B cell (primary cell): ENCODE data around the gene GTF3C4. TPM values are rescaled to one million over a fixed set of nuclear protein-coding genes. Genes with fewer than 3 reads are reported as not detected.

ENCODE experiments used
- ATAC-seq: fragments of 200-7000 bp; cut with Tn5 transposase; one replicate; pipeline ENCODE4 v1.10.0; 2021; ENCODE audit warnings: low read depth, mild to moderate bottlenecking, moderate number of reproducible peaks, moderate library complexity
- CTCF ChIA-PET: fragments of 350-600 bp; sonication (Branson Sonifier 250); formaldehyde crosslinking; loops from one replicate; lab custom pipeline; 2021; ENCODE audit warnings: antibody characterized with exemption, inconsistent platforms; lab: Charles Lee
- POLR2A ChIA-PET: fragments of 350-600 bp; sonication (Branson Sonifier 250); formaldehyde crosslinking; loops from one replicate; lab custom pipeline; 2021; ENCODE audit warnings: antibody characterized with exemption; lab: Charles Lee
- DNase-seq: peaks from one replicate; pipeline ENCODE4 v3.0.0; 2013
- H2AFZ ChIP-seq: 2 replicates; pipeline ENCODE4 v1.6.1; 2012; ENCODE audit warnings: mild to moderate bottlenecking, low read depth, low read length; ENCODE audit not compliant: insufficient read depth, poor library complexity, severe bottlenecking
- H3K27ac ChIP-seq, 2 donors: 1 replicate in 1 of 2; 2 replicates in 1 of 2; pipeline ENCODE4 v1.5.1; 2012 to 2013; ENCODE audit warnings: low read length in 2 of 2, mild to moderate bottlenecking in 2 of 2, moderate library complexity in 1 of 2
- H3K27me3 ChIP-seq, 4 experiments: fragments of 200-600 bp in 1 of 4; sonication (generic) in 1 of 4; replicated peaks in 1 of 4; 1 replicate in 2 of 4; 2 replicates in 2 of 4; pipeline versions ENCODE4 v1.6.1 to v1.7.0; 2013 to 2016; ENCODE audit warnings: low read length in 3 of 4, mild to moderate bottlenecking in 2 of 4, mixed read lengths in 1 of 4, moderate library complexity in 1 of 4; ENCODE audit not compliant: insufficient read depth in 4 of 4, control insufficient read depth in 3 of 4; ENCODE audit errors: control extremely low read depth in 1 of 4
- H3K36me3 ChIP-seq, 2 experiments: replicated peaks in 1 of 2; 1 replicate in 1 of 2; 2 replicates in 1 of 2; pipeline versions ENCODE4 v1.6.1 to v1.7.1; 2013; ENCODE audit warnings: low read length in 1 of 2; ENCODE audit not compliant: insufficient read depth in 2 of 2, control insufficient read depth in 1 of 2; ENCODE audit errors: control extremely low read depth in 1 of 2, extremely low read depth in 1 of 2
- H3K4me1 ChIP-seq, 2 donors: fragments of 200-600 bp in 1 of 2; sonication (generic) in 1 of 2; 1 replicate in 1 of 2; 2 replicates in 1 of 2; pipeline versions ENCODE4 v1.5.1 to v1.6.1; 2013 to 2017; ENCODE audit warnings: low read length in 2 of 2; ENCODE audit not compliant: control insufficient read depth in 2 of 2, insufficient read depth in 2 of 2
- H3K4me2 ChIP-seq: replicated peaks from 2 replicates; pipeline ENCODE3; 2012; ENCODE audit warnings: mild to moderate bottlenecking, low read depth, low read length; ENCODE audit not compliant: poor library complexity, severe bottlenecking
- H3K4me3 ChIP-seq, 5 experiments: fragments of 200-600 bp in 1 of 5; sonication (generic) in 1 of 5; 1 replicate in 3 of 5; 2 replicates in 2 of 5; pipeline versions ENCODE4 v1.5.1 to v1.7.0; 2011 to 2016; ENCODE audit warnings: low read length in 4 of 5, mild to moderate bottlenecking in 4 of 5, low read depth in 2 of 5, control low read depth in 1 of 5, moderate library complexity in 1 of 5; ENCODE audit not compliant: insufficient read depth in 1 of 5; ENCODE audit errors: control extremely low read depth in 1 of 5, extremely low read depth in 1 of 5
- H3K79me2 ChIP-seq: fragments of 200-600 bp; sonication (generic); one replicate; pipeline ENCODE4 v1.6.0; 2016; ENCODE audit warnings: low read length; ENCODE audit not compliant: control insufficient read depth, insufficient read depth
- H3K9ac ChIP-seq: fragments of 200-600 bp; sonication (generic); 2 replicates; pipeline ENCODE4 v1.6.1; 2017; ENCODE audit warnings: mild to moderate bottlenecking, low read length, moderate library complexity
- H3K9me3 ChIP-seq, 3 donors: one replicate each; pipeline versions ENCODE4 v1.6.1 to v1.7.1; 2013; ENCODE audit warnings: low read length in 2 of 3; ENCODE audit not compliant: control insufficient read depth in 2 of 3, insufficient read depth in 1 of 3; ENCODE audit errors: control extremely low read depth in 1 of 3
- H4K20me1 ChIP-seq: 2 replicates; pipeline ENCODE4 v1.6.0; 2012; ENCODE audit warnings: mild to moderate bottlenecking, low read length; ENCODE audit not compliant: insufficient read depth, control insufficient read depth, poor library complexity, severe bottlenecking
- H3K27ac Mint-ChIP-seq: one replicate; pipeline ENCODE4 v1.8.0; 2021; ENCODE audit warnings: mixed read lengths
- H3K27me3 Mint-ChIP-seq: one replicate; pipeline ENCODE4 v1.8.0; 2021; ENCODE audit warnings: mixed read lengths
- H3K4me1 Mint-ChIP-seq: one replicate; pipeline ENCODE4 v1.8.0; 2021; ENCODE audit warnings: mixed read lengths
- H3K4me3 Mint-ChIP-seq: one replicate; pipeline ENCODE4 v1.8.0; 2021; ENCODE audit warnings: mixed read lengths
- H3K9me3 Mint-ChIP-seq: one replicate; pipeline ENCODE4 v1.8.0; 2022; ENCODE audit warnings: mixed read lengths; ENCODE audit not compliant: insufficient read depth
- CTCF ChIP-seq: fragments of 200-600 bp; IDR thresholded peaks from one replicate; pipeline ENCODE4 v1.8.0; 2022; ENCODE audit warnings: antibody characterized with exemption, mild to moderate bottlenecking
- EZH2 ChIP-seq: IDR thresholded peaks from 2 replicates; pipeline ENCODE4 v1.6.1; 2012; ENCODE audit warnings: borderline replicate concordance, low read depth, mild to moderate bottlenecking, moderate library complexity, low read length; ENCODE audit not compliant: insufficient read depth, poor library complexity, severe bottlenecking
- WGBS: methylation state at CpG from one replicate; pipeline ENCODE4 v1.1.5; 2013; ENCODE audit warnings: missing lambda C conversion rate; ENCODE audit not compliant: insufficient coverage; 5-methylcytosine and 5-hydroxymethylcytosine counted together
- intact Hi-C: fragments of 100-400 bp; cut with micrococcal nuclease; formaldehyde crosslinking; loops from one replicate; pipeline ENCODE4 v1.10.0; 2022
- polyA plus RNA-seq: library from polyadenylated mRNA; depleted of rRNA; stranded (reverse); fragments of >200 nt; gene quantifications from 2 replicates; pipeline ENCODE4 v1.2.3, GENCODE V29; 2012
- total RNA-seq, 2 donors: library from RNA; stranded (reverse); fragments of 120-200 nt in 1 of 2; gene quantifications; 1 replicate in 1 of 2; 2 replicates in 1 of 2; pipeline versions ENCODE4 v1.2.3 to v1.2.4, GENCODE V29; 2013 to 2022

The GTF3C4 gene
- total and polyA plus RNA-seq, 2 donors (not counting 1 experiment from before 2014, with no cell fraction given), result 1.5 to 17.0 TPM

- intact Hi-C loops, result loop anchor here (10.0 kb wide), 1 partner anchor 231 kb away; no protein-coding TSS in a partner anchor
- Histone ChIP-seq H3K9ac (no peak overlapping the region), H3K4me1 (peaks cover 20 to 28% of the 10 kb centered on the region in 2 donors), H3K4me2 (no peak overlapping the region), H3K36me3 (peaks cover 0 to 4% of the 10 kb centered on the region in 2 experiments), H3K27ac (no peak overlapping the region), H4K20me1 (peaks cover 39% of the 10 kb centered on the region), H3K27me3 (no peaks in the 10 kb centered on the region), H3K4me3 (no peak overlapping the region), H2AFZ (no peak overlapping the region), H3K9me3 (no peaks in the 10 kb centered on the region), H3K79me2 (peaks cover 78% of the 10 kb centered on the region)
- WGBS, result 47% methylated on average over 3 of the region's 6 CpGs
- Mint-ChIP-seq H3K9me3 (no peaks in the 10 kb centered on the region), H3K27me3 (no peaks in the 10 kb centered on the region), H3K4me1 (peaks cover 51% of the 10 kb centered on the region), H3K4me3 (peak overlapping the region; percentile 32), H3K27ac (no peak overlapping the region)
- POLR2A ChIA-PET, result no interaction called here
- CTCF ChIA-PET, result interaction anchor here (0.6 to 2.1 kb wide), 3 partner anchors 14 to 1487 kb away, joined by 3 to 6 read pairs (median 3); no protein-coding TSS in a partner anchor
- no peak for TF ChIP-seq EZH2
- TF ChIP-seq CTCF, result peak; percentile 32
- ATAC-seq (no peak), DNase-seq (peak; percentile 37)
Observed at GRCh38 chr9:132673355-132673754, 3.1 kb downstream of the GTF3C4 start.

GRCh38 chr9:132674485-132674884, 4.2 kb downstream of the GTF3C4 start:
- Histone ChIP-seq H4K20me1 (peaks cover 39% of the 10 kb centered on the region), H3K27ac (no peak overlapping the region), H3K36me3 (peaks cover under 1 to 15% of the 10 kb centered on the region in 2 experiments), H3K4me1 (peaks cover 20 to 21% of the 10 kb centered on the region in 2 donors), H3K9me3 (no peaks in the 10 kb centered on the region), H3K27me3 (no peaks in the 10 kb centered on the region), H3K9ac (no peak overlapping the region), H3K4me2 (no peak overlapping the region), H3K4me3 (no peak overlapping the region), H2AFZ (no peak overlapping the region), H3K79me2 (peaks cover 88% of the 10 kb centered on the region)
- H3K27ac Mint-ChIP-seq, result no peak overlapping the region
- WGBS, result 100% methylated on average over 1 of the region's 4 CpGs
- intact Hi-C loops, result loop anchor here (10.0 kb wide), 1 partner anchor 230 kb away; no protein-coding TSS in a partner anchor
- no peaks in the 10 kb centered on the region for H3K9me3 Mint-ChIP-seq
- H3K4me1 Mint-ChIP-seq, result peaks cover 46% of the 10 kb centered on the region
- CTCF ChIA-PET, result interaction anchor here (0.6 to 2.1 kb wide), 3 partner anchors 15 to 125 kb away, joined by 3 to 6 read pairs (median 3); no protein-coding TSS in a partner anchor
- POLR2A ChIA-PET, result no interaction called here
- no peak for ATAC-seq
- H3K27me3 Mint-ChIP-seq, result no peaks in the 10 kb centered on the region
- DNase-seq, result no peak
- TF ChIP-seq EZH2 (no peak), CTCF (no peak)
- no peak overlapping the region for H3K4me3 Mint-ChIP-seq
